ENCODE data around the gene SCAPER.
"Not testable (repeated sequence)": the region's sequence is repeated elsewhere in the genome, so short reads cannot be mapped to it uniquely, and the experiment has no call there.

GRCh38 chr15:76430711-76431110 lies 474.4 kb downstream of the SCAPER start:
- TF ChIP-seq ZNF785 (tag by site-specific recombination; IDR thresholded peaks at IDR 0.05); ZNF596 (tag by site-specific recombination; IDR thresholded peaks at IDR 0.05); ZNF280D (tag by site-specific recombination; IDR thresholded peaks at IDR 0.05); ZNF529 (tag by site-specific recombination; IDR thresholded peaks at IDR 0.05; ENCODE audit: insufficient replicate concordance); ZNF704 (tag by site-specific recombination; IDR thresholded peaks at IDR 0.05); ZNF768 (tag by site-specific recombination; IDR thresholded peaks at IDR 0.05); TSHZ1 (tag by site-specific recombination; IDR thresholded peaks at IDR 0.05; ENCODE audit: borderline replicate concordance): not testable (repeated sequence)
- TF ChIP-seq, protein P1, sequence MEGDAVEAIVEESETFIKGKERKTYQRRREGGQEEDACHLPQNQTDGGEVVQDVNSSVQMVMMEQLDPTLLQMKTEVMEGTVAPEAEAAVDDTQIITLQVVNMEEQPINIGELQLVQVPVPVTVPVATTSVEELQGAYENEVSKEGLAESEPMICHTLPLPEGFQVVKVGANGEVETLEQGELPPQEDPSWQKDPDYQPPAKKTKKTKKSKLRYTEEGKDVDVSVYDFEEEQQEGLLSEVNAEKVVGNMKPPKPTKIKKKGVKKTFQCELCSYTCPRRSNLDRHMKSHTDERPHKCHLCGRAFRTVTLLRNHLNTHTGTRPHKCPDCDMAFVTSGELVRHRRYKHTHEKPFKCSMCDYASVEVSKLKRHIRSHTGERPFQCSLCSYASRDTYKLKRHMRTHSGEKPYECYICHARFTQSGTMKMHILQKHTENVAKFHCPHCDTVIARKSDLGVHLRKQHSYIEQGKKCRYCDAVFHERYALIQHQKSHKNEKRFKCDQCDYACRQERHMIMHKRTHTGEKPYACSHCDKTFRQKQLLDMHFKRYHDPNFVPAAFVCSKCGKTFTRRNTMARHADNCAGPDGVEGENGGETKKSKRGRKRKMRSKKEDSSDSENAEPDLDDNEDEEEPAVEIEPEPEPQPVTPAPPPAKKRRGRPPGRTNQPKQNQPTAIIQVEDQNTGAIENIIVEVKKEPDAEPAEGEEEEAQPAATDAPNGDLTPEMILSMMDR (tag by site-specific recombination; IDR thresholded peaks at IDR 0.05): not testable (repeated sequence)

All from HEK293 (cell line).